A549 (cell line): ENCODE data around the gene IRF8.

Source experiments
- BHLHE40 ChIP-seq: IDR thresholded peaks from 2 replicates; pipeline ENCODE4 v1.6.1; 2012; ENCODE audit warnings: low read depth, low read length, inconsistent platforms
- ESRRA ChIP-seq: fragments of 150-350 bp; IDR thresholded peaks from 2 replicates; pipeline ENCODE4 v1.6.1; 2014; ENCODE audit warnings: mild to moderate bottlenecking, low read length, borderline replicate concordance
- RAD21 ChIP-seq, 2 experiments: fragments of >200 bp in 1 of 2; sonication (Bioruptor Twin) in 1 of 2; formaldehyde crosslinking in 1 of 2; IDR thresholded peaks in 1 of 2; conservative IDR thresholded peaks in 1 of 2; 2 replicates in 1 of 2; 3 replicates in 1 of 2; pipeline ENCODE4 v1.6.1; 2012 to 2018; ENCODE audit warnings: inconsistent platforms in 1 of 2

DNA sequence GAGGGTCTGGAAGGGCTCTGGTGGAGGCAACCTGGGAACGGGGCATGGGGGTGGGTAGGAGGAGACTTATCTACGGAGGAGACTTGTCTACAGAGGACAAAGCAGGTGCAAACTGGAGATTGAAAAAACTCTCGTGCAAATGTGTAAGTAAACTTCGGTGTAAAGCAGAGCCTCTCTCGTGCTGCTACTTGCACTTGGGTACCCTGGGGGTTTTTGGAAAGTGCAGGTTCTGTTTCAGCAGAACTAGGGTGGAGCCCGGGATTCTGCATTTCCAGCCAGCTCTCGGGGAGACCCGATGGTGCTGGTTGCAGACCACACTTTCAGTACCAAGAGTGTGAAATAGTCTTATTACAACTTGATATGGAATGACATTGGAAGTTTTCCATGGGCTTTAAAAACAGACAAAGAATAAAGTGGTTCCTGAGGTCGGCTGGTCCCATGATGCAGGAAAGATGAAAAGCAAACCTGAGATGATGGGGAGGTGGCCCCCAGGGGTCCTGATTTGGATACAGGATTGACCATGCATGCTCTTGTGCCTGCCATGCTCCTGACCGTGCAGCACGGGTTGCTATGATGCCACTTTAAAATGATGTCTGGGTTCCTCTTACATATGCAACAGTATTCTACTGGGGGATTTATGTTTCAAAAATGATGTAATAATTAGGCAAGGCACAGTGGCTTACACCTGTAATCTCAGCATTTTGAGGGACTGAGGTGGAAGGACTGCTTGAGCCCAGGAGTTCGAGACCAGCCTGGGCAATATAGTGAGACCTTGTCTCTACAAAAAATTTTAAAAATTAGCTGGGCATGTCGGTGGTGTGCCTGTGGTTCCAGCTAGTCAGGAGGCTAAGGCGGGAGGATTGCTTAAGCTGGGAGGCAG is 69.3 kb downstream of the IRF8 start:
- no peak for TF ChIP-seq BHLHE40
- TF ChIP-seq RAD21 (conservative IDR thresholded peaks at IDR 0.05 in 1 of 2, IDR thresholded peaks at IDR 0.05 in 1 of 2) = no peak
- no peak for TF ChIP-seq ESRRA
